UCSD-AML1 (cell line): Measurements from ENCODE around the gene SLC22A14.
"Not testable (repeated sequence)": the region's sequence is repeated elsewhere in the genome, so short reads cannot be mapped to it uniquely, and the experiment has no call there.

Source experiments
- DNase-seq: peaks from one replicate; lab custom pipeline; 2025; ENCODE audit not compliant: unreplicated experiment; lab: John Stamatoyannopoulos, UW

The SLC22A14 gene, protein sequence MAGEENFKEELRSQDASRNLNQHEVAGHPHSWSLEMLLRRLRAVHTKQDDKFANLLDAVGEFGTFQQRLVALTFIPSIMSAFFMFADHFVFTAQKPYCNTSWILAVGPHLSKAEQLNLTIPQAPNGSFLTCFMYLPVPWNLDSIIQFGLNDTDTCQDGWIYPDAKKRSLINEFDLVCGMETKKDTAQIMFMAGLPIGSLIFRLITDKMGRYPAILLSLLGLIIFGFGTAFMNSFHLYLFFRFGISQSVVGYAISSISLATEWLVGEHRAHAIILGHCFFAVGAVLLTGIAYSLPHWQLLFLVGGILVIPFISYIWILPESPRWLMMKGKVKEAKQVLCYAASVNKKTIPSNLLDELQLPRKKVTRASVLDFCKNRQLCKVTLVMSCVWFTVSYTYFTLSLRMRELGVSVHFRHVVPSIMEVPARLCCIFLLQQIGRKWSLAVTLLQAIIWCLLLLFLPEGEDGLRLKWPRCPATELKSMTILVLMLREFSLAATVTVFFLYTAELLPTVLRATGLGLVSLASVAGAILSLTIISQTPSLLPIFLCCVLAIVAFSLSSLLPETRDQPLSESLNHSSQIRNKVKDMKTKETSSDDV

DNA sequence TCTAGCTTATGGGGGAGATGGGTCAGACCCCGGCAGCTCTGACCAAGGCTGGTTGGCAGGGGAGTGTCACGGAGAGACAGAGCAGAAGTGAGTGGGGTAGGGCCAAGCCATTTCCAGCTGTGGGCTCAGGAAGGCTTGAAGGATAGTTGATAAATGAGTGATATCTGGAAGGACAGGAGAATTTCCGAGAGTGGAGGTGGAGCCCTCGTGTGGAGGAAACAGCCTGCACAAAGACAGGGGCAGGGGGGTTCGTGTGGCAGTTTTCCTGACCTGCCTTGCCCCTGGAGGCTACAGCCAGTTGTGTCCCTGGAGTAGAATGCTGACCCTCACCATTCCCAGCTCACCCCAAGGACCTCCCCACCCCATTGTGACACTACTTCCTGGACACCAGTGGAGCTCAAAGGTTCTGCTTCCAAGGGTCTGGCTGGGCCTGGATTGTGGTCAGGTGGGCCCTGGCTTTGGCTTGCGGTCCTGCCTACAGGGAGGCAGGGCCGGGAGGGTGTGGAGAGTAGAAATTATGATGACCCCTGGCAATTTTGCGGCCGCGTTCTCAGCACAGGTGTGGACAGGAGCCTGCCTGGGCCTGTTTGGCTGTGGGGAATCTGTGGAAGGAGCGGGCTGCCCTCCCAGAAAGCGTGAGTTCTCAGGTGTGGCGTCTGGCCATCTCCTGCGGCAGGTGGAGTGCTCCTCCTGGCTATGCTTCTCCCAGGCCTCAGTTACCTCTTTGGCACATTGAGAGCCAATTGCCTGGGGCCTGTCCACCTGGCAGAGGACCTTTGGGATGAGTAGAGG lies at the start of gene SLC22A14:
Gene SLC22A14, plus strand, starts transcription at position 400 of the 792 bp plus-strand sequence. CDS start 23,733 bp downstream, outside the sequence.
- DNase-seq = peak; percentile 38

DNA sequence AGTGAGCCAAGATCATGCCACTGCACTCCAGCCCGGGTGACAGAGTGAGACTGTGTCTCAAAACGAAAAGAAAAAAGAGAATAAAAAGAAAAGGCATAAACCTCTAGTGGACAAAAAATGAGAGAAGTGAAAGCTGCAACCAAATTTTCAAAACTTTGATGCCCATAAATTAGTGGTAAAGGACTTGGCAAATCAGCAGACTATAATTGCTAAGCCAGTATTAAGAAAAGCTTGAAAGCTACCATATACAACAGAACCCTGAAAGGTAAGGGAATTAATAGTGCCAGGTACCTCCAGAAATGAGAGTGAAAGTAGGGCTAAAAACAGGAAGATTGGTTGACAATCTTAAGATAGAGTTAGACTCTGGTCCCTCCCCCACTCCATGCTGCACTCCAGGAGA lies 49.4 kb upstream of the SLC22A14 start:
- no peak for DNase-seq

DNA sequence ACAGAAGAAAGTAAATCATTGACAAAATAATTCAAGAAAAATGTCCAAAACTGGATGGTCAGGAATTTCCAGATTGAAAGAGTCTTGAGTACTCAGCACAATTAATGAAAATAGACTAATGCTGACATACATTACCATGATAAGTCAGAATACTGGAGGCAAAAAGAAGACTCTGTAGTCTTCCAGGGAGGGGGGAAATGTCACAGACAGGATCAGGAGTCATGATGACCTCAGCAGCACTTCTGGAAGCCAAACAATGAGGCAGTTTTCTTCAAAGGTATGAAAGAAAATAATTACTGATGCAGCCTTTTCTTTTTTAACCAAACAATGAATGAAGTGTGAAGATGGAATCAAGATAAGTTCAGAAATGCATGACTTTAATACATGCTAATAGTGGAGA lies 46.6 kb upstream of the SLC22A14 start:
- DNase-seq = no peak

DNA sequence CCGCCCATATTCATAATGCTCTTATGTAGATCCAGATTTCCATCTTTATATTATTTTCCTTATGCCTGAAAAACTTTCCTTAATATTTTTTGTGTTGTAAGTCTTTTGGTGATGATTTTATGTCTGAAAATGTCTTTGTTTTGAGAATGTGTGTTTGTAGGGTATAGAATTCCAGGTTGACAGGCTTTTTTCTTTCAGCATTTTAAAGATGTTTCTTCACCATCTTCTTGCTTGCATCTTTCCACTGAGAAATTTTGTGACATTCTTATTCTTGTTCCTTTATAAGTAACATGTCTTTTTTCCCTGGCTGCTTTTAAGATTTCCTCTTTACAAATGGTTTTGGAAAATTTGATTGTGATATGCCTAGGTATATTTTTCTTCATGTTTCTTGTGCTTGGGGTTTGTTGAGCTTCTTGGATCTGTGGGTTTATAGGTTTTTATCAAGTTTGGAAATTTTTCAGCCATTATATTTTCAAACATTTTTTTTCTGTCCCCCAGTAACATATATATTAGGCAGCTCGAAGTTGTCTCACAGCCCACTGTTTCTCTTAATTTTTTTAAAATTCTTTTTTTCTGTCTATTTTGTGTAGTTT lies 43.6 kb upstream of the SLC22A14 start:
- DNase-seq = no peak

DNA sequence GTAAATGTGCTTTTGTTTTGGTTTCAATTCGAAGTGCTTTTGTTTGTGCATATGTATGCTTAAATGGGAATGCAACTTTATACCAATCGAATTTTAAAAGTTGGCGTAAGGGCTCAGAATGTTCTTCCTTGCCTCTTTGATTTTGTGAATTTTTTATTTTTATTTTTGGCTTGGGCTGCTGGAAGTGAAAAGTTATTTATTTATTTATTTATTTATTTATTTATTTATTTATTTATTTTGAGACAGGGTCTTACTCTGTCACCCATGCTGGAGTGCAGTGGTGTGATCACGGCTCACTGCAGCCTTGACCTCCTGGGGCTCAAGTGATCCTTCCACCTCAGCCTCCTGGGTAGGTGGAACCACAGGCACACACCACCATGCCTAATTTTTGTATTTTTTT lies 39.3 kb upstream of the SLC22A14 start:
- DNase-seq = not testable (repeated sequence)

DNA sequence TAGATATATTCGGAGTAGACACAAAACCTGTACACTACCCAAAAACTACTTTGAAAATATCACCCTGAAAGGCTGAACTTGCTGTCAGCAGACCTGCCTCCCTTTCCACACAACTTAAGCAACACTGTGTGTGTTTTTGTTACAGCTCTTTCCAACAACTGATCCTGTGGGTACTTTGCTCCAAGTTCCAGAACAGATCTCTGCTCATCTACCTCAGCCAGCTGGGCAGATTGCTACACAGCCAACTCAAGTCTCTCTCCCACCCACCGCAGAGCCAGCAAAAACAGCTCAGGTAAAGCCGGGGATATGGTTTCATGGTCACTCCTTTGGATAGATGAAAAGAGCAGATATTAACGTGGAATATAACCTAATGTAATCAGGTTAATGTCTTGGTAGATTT lies 36.2 kb upstream of the SLC22A14 start:
- no peak for DNase-seq

DNA sequence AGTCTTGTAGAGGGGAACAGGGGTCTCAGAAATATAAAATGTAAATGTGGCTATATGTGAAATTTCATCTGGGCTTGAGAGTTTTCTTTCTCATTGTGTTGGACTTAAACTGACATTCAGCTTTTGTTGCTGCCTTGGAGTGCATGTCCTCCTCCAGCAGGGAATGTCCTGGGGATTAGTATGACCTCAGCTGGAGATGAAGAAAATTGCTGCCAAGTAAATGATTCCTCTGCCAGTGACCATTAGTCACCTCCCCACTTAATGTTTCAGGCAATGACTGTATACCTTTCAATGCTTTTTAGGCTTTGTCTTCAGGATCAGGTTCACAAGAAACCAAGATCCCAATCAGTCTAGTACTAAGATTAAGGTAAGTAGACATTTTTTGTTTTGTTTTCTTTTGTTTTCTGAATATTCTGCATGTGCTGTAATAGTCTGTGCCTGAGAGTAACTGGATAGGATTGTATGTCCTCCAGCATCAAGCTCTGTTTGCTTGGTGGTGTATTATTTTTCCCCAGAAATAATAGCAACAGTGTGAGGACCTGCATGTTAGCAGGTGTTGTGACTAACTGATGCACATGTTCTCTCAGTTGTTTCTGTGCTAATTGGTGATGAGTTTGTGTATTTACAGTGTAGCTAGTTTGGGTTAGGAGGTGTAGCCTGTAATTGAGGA lies 34.6 kb upstream of the SLC22A14 start:
- no peak for DNase-seq

DNA sequence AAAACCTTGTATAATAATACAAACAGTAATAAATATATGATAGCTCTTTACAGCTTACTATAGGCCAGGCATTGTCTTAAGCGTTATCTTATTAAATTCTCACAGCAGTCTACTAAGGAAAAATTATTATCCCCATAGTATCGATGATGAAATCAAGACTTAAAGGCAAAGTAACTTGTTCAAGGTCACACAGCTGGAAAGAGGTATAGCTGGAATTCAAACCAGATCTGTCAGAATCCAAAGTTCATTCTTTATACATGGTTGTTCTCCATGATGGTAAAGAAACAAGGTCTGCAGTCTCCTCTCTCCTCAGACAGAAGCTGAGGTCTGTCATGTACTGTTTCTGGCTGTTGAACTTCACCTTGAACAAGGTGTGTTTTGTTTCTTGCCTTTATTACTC lies 31.9 kb upstream of the SLC22A14 start:
- DNase-seq = no peak

DNA sequence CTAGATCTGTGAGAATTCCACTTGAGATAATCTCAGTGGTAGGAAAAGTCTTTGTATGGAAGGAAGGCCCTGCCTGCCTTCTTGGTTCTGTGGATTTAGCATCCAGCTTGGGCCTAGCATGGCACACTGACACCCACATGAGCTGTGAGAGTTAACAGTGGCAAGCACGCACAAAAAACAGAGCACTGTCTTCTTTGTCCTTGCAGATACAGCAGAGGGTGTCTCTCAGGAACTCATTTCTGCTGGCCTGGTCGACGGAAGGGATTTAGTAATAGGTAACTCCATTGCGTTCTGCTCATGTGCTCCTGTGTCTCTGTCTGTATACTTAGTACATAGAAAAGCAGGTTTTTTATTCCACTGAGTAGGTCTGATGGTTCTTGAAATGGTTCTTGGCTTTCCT lies 30.9 kb upstream of the SLC22A14 start:
- no peak for DNase-seq

DNA sequence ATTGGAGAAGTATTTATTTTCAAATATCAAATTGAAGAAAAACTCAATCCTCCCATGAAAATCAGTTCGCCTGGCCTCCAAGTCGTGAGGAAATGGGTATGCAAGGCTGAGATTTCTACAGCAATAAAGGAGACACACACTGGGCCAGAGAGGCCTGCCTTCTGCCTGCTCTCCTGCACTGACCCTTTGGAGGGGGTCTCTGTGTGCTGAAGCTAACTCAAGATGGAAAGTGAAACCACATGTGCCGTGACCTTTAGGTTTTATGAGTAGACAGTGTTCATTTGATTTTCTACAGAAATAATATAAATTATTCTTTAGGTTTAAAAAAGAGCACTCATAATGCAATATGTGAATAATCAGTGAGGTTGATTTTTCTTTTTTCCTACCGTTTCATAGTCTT lies 28.4 kb upstream of the SLC22A14 start:
- no peak for DNase-seq

DNA sequence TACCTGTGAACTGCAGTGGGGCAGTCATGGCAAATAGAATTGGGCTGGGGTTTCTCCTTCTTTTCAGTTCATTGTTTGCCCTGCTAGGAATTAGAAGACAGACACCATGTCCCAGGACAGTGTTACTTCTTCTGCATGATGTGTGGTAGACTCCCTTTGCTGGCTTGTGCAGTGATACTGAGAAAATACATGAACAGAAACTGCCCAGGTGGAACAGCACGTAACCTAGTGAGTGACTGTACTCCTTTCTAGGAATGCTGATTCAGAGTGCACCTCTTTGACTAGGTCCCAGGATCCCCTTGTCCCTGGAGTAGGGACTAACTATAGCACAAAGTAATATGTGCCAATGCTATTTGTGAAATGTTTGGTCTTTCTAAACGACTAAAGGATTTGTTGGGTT lies 27.2 kb upstream of the SLC22A14 start:
- no peak for DNase-seq

DNA sequence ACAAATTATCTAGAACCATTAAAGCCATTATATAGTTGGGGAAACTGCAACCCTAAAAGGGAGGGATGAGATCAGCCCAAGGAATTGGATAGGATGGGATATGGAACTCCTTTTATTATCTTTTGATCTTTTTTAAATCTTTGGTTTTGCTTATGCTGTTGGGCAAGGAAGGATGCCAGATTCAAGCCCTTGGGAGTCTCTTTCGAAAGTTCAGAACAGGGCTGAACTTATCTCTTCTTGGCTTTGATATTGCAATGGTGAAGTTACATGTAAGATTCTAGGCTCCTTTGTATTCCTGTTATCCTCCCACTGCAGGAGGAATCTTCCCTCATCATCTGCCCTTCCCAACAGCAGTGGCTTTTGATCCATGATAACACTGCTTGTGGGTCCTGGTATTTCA lies 26.5 kb upstream of the SLC22A14 start:
- DNase-seq = no peak

DNA sequence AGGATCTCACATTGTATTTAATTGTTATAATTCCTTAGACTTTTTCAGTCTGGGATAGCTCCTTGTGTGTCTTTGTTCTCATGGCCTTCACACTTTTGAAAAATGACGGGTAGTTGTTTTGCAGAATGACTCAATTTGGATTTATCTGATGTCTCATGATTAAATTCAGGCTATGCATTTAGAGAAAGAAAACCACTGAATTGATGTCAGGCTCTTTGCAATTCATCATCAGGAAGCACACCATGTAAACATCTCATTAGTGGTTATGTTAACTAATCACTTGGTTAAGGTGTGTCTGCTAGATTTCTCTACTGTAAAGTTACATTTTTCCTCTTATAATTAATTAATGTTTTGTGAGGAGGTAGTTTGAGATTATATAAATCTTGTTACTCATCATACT lies 24.5 kb upstream of the SLC22A14 start:
- no peak for DNase-seq

DNA sequence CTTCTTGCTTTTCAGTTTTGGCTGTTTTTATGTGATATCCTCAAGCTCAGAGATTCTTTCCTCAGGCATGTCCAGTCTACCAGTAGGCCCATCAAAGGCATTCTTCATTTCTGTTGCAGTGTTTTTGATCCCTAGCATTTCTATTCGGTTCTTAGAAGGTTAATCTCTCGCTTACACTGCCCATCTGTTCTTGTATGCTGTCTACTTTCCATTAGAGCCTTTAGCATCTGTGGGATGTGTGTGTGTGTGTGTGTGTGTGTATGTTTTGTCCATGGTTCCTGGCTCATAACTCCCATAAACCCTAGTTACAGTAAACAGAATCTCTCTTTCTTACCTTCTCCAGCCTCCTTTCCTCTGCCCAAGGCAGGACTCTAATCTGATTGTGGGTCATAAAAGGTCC lies 21.6 kb upstream of the SLC22A14 start:
- no peak for DNase-seq

DNA sequence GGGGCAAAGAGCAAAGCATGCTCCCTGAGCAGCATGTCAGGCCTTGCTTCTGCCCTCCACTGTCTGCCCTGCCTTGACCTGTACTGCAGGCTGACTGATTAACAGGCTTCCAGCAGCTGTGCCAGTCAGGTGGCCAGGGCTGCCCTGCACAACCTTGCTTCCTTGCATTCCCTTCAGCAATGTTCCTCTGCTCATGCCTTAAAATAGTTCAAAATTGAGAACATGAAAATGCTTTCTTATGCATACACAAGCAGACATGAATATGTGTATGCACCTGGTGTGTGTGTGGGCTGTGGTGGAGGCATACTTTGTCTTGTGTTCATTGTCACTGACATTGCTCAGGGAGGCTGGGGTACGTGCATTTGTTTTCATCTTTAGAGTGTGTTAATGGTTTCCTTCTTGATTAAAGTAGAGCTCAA lies 17.7 kb upstream of the SLC22A14 start:
- DNase-seq = no peak

DNA sequence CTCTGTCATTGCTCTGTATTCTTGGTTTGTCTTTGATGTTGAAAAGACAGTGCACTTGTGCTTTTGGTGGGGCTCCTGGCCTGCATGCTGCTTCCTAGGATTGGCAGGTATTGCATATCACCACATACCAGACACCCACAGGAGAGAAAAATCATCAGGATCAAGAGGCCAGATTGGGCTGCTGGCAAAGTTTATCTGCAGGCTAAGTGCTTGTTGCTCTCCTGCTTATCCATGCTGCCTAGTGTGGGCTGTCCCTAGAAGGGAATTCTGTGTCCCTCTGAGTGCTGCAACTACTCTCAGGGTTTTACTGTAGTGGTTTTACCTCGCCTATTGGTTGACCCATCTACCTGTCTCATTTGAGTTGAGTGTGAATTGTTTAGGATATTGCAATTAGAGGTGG lies 17.3 kb upstream of the SLC22A14 start:
- no peak for DNase-seq

DNA sequence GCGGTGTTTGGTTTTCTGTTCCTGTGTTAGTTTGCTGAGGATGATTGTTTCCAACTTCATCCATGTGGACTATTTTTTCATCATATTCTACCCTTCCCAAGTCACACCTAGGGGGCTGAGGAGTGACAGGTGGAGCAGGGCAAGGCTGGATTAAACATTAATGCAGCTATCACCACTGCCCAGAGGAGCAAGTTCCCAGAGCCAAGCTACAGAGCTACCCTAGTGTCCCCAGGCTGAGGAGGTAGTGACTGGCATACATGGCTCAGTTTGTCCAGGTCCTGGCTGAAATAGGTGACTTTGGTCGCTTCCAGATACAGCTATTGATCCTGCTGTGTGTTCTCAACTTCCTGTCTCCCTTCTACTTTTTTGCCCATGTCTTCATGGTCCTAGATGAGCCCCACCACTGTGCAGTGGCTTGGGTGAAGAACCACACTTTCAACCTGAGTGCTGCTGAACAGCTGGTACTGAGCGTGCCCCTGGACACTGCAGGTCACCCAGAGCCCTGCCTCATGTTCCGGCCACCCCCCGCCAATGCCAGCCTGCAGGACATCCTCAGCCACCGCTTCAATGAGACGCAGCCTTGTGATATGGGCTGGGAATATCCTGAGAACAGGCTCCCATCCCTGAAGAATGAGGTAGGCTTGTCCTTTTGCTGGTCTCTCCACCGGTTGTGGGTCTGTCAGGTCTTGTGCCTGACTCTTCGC lies 16.3 kb upstream of the SLC22A14 start, which contains the start of gene SLC22A13:
Gene SLC22A13, plus strand, starts transcription at position 209 of the 704 bp plus-strand sequence. Its CDS starts 49 bp downstream, at position 258.
- no peak for DNase-seq

DNA sequence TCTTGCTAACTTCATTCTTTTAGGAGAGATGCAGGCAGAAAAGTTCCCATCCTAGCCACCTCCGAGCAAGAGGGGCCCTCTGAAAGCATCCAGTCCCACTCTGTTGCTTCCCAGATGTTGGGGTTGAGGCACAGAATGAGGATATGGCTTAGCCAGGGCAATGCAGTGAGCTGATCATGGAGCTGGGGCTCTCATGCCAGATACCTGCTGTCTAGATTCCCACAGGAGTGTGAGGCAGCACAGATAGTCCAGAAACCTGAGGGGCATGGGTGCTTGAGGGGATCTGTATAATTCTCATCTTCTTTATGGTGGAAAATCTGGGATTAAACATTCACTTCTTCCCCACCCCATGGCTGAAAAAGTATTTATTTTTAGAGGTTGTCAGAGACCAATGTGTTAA lies 15.3 kb upstream of the SLC22A14 start:
- no peak for DNase-seq

DNA sequence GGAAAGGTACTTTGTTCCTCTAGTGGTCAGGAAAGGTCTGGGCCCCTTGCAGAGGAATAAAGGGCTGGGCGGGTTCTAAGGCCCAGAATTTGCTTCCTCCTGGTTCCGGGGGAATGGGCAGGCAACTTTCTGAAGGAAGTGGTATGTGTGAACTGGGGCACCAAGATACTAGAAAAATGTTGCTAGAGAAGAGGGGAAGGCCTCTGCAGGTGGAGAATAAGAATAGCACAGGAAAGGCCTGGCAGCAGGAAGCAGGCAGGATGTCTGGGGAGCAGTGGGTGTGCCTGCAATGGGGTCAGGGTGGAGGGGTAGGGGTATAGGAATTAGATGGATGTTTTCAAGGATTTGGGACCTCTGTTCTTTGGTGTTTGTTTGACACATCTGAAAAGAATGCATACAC lies 14.4 kb upstream of the SLC22A14 start:
- DNase-seq = peak; percentile 73

DNA sequence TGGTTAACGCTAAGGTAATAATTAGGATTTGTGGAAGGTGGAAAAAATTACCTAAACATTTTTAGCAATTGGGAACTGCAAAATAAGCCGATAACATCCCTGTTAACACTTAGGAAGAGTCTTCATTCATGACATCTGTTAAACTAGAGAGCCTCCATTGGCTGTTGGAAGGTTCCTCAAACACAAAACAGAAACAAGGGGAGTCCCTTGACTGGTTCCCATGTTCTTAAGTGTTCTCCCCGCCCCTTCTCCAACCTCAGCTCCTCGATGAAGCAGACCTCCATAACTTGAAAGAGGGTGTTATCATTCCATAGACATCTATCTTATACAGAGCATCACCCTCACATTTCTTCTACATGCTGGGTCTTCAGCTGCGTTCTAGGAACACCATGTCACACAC lies 14.0 kb upstream of the SLC22A14 start:
- DNase-seq = no peak
